ENCODE measurements around the gene KDM3A. TPM values are rescaled to one million over a fixed set of nuclear protein-coding genes. Genes with fewer than 3 reads are reported as not detected.

Gene KDM3A
- total RNA-seq, 1 experiment from 2014 or later, result 52.4 TPM

- Mint-ChIP-seq H3K4me3 (ENCODE audit: unreplicated experiment) (no peak overlapping the region), H3K27me3 (ENCODE audit: insufficient read depth, unreplicated experiment) (no peaks in the 10 kb centered on the region), H3K9me3 (ENCODE audit: unreplicated experiment) (peaks cover 49% of the 10 kb centered on the region), H3K4me1 (ENCODE audit: low read depth, unreplicated experiment) (peaks cover 6% of the 10 kb centered on the region), H3K36me3 (ENCODE audit: insufficient read depth, unreplicated experiment) (peaks cover 85% of the 10 kb centered on the region), H3K27ac (ENCODE audit: unreplicated experiment) (no peak overlapping the region)
- H3K9me3 ChIP-seq, result peaks cover 19% of the 10 kb centered on the region
- peaks cover 11% of the 10 kb centered on the region for H3K36me3 ChIP-seq (ENCODE audit: control insufficient read depth, insufficient read depth, low read length)
- no peak for TF ChIP-seq CTCF (IDR thresholded peaks at IDR 0.05; ENCODE audit: insufficient read depth in 1 of 2, low read depth in 1 of 2, low read length in 1 of 2, severe bottlenecking in 1 of 2, unreplicated experiment in 1 of 2)
- no peaks in the 10 kb centered on the region for H3K27me3 ChIP-seq (replicated peaks; ENCODE audit: control insufficient read depth, insufficient read depth, low read length)
- ChIA-PET POLR2A (no interaction called here), CTCF (no interaction called here)
- DNase-seq, result no peak
- no peak overlapping the region for H3K4me3 ChIP-seq (ENCODE audit: low read depth, low read length)
- H3K4me1 ChIP-seq, result no peaks in the 10 kb centered on the region
- BruUV-seq (replicated peaks), result no TSS peak
- intact Hi-C loops (cut with micrococcal nuclease; ENCODE audit: unreplicated experiment), result loop anchor here (10.0 kb wide), 1 partner anchor 126 kb away; the partner anchor contains the start of gene RNF103
These were observed 57.5 kb downstream of the KDM3A start for GRCh38 chr2:86498468-86499260.

GRCh38 chr2:86499326-86499725 lies 58.2 kb downstream of the KDM3A start:
- POLR2A ChIA-PET, result no interaction called here
- H3K36me3 Mint-ChIP-seq (ENCODE audit: insufficient read depth, unreplicated experiment), result peaks cover 83% of the 10 kb centered on the region
- CTCF ChIA-PET, result no interaction called here

More at GRCh38 chr2:86499326-86499725, 58.2 kb downstream of the KDM3A start:
- peaks cover 19% of the 10 kb centered on the region for H3K9me3 ChIP-seq
- Mint-ChIP-seq H3K4me3 (ENCODE audit: unreplicated experiment) (no peak overlapping the region), H3K27me3 (ENCODE audit: insufficient read depth, unreplicated experiment) (no peaks in the 10 kb centered on the region), H3K9me3 (ENCODE audit: unreplicated experiment) (peaks cover 47% of the 10 kb centered on the region), H3K4me1 (ENCODE audit: low read depth, unreplicated experiment) (peaks cover 6% of the 10 kb centered on the region), H3K27ac (ENCODE audit: unreplicated experiment) (no peak overlapping the region)
- intact Hi-C loops (cut with micrococcal nuclease; ENCODE audit: unreplicated experiment), result loop anchor here (10.0 kb wide), 1 partner anchor 125 kb away; the partner anchor contains the start of gene RNF103
- no peak overlapping the region for H3K4me3 ChIP-seq (ENCODE audit: low read depth, low read length)
- peaks cover 11% of the 10 kb centered on the region for H3K36me3 ChIP-seq (ENCODE audit: control insufficient read depth, insufficient read depth, low read length)
- H3K27me3 ChIP-seq (replicated peaks; ENCODE audit: control insufficient read depth, insufficient read depth, low read length), result no peaks in the 10 kb centered on the region
- TF ChIP-seq CTCF (IDR thresholded peaks at IDR 0.05; ENCODE audit: insufficient read depth in 1 of 2, low read depth in 1 of 2, low read length in 1 of 2, severe bottlenecking in 1 of 2, unreplicated experiment in 1 of 2), result no peak
- no TSS peak for BruUV-seq (replicated peaks)
- no peak for DNase-seq
- no peaks in the 10 kb centered on the region for H3K4me1 ChIP-seq

Measured in Caco-2 (cell line).